Activated CD4-positive, alpha-beta T cell treated with anti-CD3 and anti-CD28 coated beads for 36 hours (primary cell): ENCODE measurements around the gene SPNS2. TPM values are rescaled to one million over a fixed set of nuclear protein-coding genes. Genes with fewer than 3 reads are reported as not detected.

Source experiments
- ATAC-seq: fragments of 200-7000 bp; cut with Tn5 transposase; one replicate; pipeline ENCODE4 v1.10.0; 2021; ENCODE audit warnings: mild to moderate bottlenecking, moderate library complexity
- CTCF ChIA-PET: fragments of 350-600 bp; sonication (Branson Sonifier 250); formaldehyde crosslinking; loops from one replicate; lab custom pipeline; 2021; ENCODE audit warnings: antibody characterized with exemption; lab: Charles Lee
- POLR2A ChIA-PET: fragments of 350-600 bp; sonication (Branson Sonifier 250); formaldehyde crosslinking; loops from one replicate; lab custom pipeline; 2021; ENCODE audit warnings: antibody characterized with exemption, inconsistent platforms; lab: Charles Lee
- DNase-seq: peaks from one replicate; pipeline ENCODE4 v3.0.0-alpha.2; 2020
- H3K27ac Mint-ChIP-seq: one replicate; pipeline ENCODE4 v1.8.0; 2021; ENCODE audit warnings: mixed read lengths
- H3K27me3 Mint-ChIP-seq: one replicate; pipeline ENCODE4 v1.8.0; 2021; ENCODE audit warnings: mixed read lengths
- H3K36me3 Mint-ChIP-seq: one replicate; pipeline ENCODE4 v1.8.0; 2021; ENCODE audit warnings: low read depth, mixed read lengths
- H3K4me1 Mint-ChIP-seq: one replicate; pipeline ENCODE4 v1.8.0; 2021; ENCODE audit warnings: mixed read lengths
- H3K4me3 Mint-ChIP-seq: one replicate; pipeline ENCODE4 v1.8.0; 2021; ENCODE audit warnings: mild to moderate bottlenecking, moderate library complexity, mixed read lengths
- H3K9me3 Mint-ChIP-seq: one replicate; pipeline ENCODE4 v1.8.0; 2021; ENCODE audit warnings: low read depth, mixed read lengths
- intact Hi-C, 2 experiments: fragments of 100-400 bp; cut with DNase I in 1 of 2; cut with micrococcal nuclease in 1 of 2; formaldehyde crosslinking; loops; one replicate each; pipeline versions ENCODE4 v1.14.2 to v1.15.1; 2022 to 2024; cut with DNase I, micrococcal nuclease
- total RNA-seq, 2 experiments: library from RNA; stranded (reverse); gene quantifications; one replicate each; pipeline ENCODE4 v1.2.3, GENCODE V29; 2021

SPNS2 gene
- total RNA-seq, 2 experiments from 2014 or later = 0.07 to 0.37 TPM

DNA sequence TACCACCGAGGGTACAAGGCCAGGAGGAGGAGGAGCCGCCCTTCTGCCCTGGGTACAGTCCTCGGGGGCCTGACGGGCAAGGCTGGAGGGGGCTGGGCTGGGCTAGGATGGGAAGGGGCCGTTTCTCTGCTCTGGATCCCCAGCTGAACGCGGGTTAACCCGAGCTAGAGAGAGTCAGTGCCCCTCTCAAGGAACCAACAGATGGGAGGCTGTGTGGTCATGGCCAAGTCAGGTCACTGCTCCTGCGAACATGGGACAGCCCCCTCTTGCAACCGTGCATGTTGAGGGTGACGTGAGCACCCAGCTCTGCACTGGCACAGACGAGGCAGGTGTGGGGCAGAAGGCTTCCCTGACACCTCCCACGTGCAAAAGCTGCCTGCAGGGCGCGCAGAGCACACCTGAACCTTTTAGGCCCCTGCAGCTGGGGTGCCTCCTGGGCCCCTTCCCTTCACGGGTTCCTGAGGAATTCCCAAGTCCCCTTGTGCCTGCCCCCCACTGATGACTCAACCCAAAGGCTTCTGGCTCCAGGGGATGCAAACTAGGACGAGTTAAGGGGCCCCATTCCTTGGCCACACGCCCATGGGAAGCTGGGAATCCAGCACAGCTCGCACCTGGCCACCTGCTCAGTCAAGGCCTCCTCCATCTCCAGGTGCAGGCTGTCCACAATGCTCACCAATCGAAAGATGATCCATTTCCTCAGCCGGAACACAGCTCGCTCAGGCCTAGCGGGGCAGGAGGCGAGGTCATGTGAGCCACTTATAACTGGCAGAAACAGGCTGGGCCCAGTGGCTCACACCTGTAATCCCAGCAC is 50.2 kb downstream of the SPNS2 start:
- ChIA-PET CTCF (interaction anchor here (0.5 to 1.1 kb wide), 2 partner anchors 18 to 840 kb away, joined by 3 read pairs; no protein-coding TSS in a partner anchor), POLR2A (interaction anchor here (0.6 kb wide), 1 partner anchor 136 kb away, joined by 3 read pairs; no protein-coding TSS in a partner anchor)
- no peak overlapping the region for H3K4me3 Mint-ChIP-seq

GRCh38 chr17:4549781-4550533 is 51.3 kb downstream of the SPNS2 start:
- Mint-ChIP-seq H3K9me3 (no peaks in the 10 kb centered on the region), H3K27ac (no peak overlapping the region), H3K36me3 (peaks cover 42% of the 10 kb centered on the region), H3K27me3 (no peaks in the 10 kb centered on the region), H3K4me1 (peaks cover 12% of the 10 kb centered on the region), H3K4me3 (no peak overlapping the region)
- intact Hi-C loops = no loop called here
- ChIA-PET POLR2A (interaction anchor here (0.6 kb wide), 1 partner anchor 137 kb away, joined by 3 read pairs; no protein-coding TSS in a partner anchor), CTCF (interaction anchor here (0.8 to 1.1 kb wide), 3 partner anchors 17 to 129 kb away, joined by 3 read pairs; no protein-coding TSS in a partner anchor)
- DNase-seq = no peak
- no peak for ATAC-seq

More for the DNA sequence above, 50.2 kb downstream of the SPNS2 start:
- no peak for DNase-seq
- no peaks in the 10 kb centered on the region for H3K27me3 Mint-ChIP-seq
- H3K27ac Mint-ChIP-seq = no peak overlapping the region
- peaks cover 34% of the 10 kb centered on the region for H3K36me3 Mint-ChIP-seq
- no peak for ATAC-seq
- H3K4me1 Mint-ChIP-seq = peaks cover 7% of the 10 kb centered on the region
- H3K9me3 Mint-ChIP-seq = no peaks in the 10 kb centered on the region
- intact Hi-C loops = no loop called here

DNA sequence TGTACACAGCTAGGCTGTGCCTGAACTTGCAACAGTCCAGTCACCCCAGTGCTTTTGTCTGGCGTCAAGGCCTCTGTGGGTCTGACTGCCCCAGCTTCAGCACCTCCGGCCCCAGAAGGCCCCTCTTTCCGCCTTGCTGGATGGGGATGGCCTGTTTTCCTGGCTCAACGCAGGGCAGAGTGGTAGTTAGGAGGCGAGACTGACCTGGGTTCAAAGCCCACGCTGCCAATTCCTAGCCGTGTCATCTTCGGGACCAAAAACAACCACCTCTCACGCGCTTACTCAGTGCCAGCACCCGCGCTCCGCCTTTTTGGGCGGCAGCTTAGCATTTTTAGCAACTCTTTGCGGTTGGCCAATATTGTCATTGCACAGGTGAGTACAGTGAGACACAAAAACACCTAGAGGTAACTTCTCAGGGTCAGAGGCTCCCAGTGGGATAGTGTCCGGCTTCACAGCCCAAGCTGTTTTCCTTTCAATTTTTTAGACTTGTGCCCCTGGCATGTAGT is 51.9 kb downstream of the SPNS2 start:
- H3K9me3 Mint-ChIP-seq = no peaks in the 10 kb centered on the region
- DNase-seq (no peak), ATAC-seq (no peak)
- intact Hi-C loops = no loop called here
- H3K4me1 Mint-ChIP-seq = peaks cover 14% of the 10 kb centered on the region
- ChIA-PET CTCF (interaction anchor here (0.8 to 1.1 kb wide), 2 partner anchors 17 to 130 kb away, joined by 3 read pairs; no protein-coding TSS in a partner anchor), POLR2A (no interaction called here)
- no peak overlapping the region for H3K27ac Mint-ChIP-seq
- H3K36me3 Mint-ChIP-seq = peaks cover 45% of the 10 kb centered on the region
- no peaks in the 10 kb centered on the region for H3K27me3 Mint-ChIP-seq
- H3K4me3 Mint-ChIP-seq = no peak overlapping the region

- ChIA-PET CTCF (interaction anchor here (0.8 to 1.1 kb wide), 4 partner anchors 11 to 130 kb away, joined by 3 to 4 read pairs (median 3); no protein-coding TSS in a partner anchor), POLR2A (interaction anchor here (0.6 to 1.4 kb wide), 2 partner anchors 12 to 14 kb away, joined by 3 read pairs; no protein-coding TSS in a partner anchor)
- H3K27ac Mint-ChIP-seq = peak overlapping the region; percentile 55
- DNase-seq (peak; percentile 43), ATAC-seq (no peak)
- H3K36me3 Mint-ChIP-seq = peaks cover 45% of the 10 kb centered on the region
- no peaks in the 10 kb centered on the region for H3K9me3 Mint-ChIP-seq
- intact Hi-C loops = no loop called here
- H3K4me1 Mint-ChIP-seq = peaks cover 19% of the 10 kb centered on the region
- H3K4me3 Mint-ChIP-seq = no peak overlapping the region
- no peaks in the 10 kb centered on the region for H3K27me3 Mint-ChIP-seq
Observed at GRCh38 chr17:4551141-4551540, 52.5 kb downstream of the SPNS2 start.

- Mint-ChIP-seq H3K4me1 (peaks cover 21% of the 10 kb centered on the region), H3K36me3 (peaks cover 38% of the 10 kb centered on the region), H3K27me3 (no peaks in the 10 kb centered on the region), H3K4me3 (no peak overlapping the region), H3K27ac (no peak overlapping the region), H3K9me3 (no peaks in the 10 kb centered on the region)
- intact Hi-C loops = no loop called here
- ATAC-seq = no peak
- POLR2A ChIA-PET = interaction anchor here (1.4 kb wide), 1 partner anchor 11 kb away, joined by 3 read pairs; no protein-coding TSS in a partner anchor
- no peak for DNase-seq
- CTCF ChIA-PET = interaction anchor here (0.7 to 1.0 kb wide), 4 partner anchors 11 to 94 kb away, joined by 3 to 5 read pairs (median 4); no protein-coding TSS in a partner anchor
Observed at GRCh38 chr17:4551796-4552525, 53.3 kb downstream of the SPNS2 start.

DNA sequence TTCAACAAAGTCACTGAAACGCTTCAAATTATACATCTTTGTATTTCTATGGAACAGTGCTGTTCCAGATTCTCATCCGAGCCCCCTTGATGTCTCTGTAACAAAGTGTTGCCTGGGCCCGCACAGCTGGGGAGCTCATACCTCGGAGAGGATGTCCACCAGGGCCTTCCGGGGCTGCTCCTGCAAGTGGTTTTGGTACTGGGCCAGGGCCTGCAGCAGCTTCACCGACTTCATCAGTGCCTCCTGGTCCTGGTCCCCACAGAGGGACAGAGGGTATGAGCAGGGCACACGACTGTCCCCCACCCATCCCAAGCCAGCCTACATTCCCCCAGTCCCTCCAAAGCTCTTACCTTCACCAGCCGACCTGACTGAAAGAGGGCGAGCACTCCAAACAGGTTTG is 55.0 kb downstream of the SPNS2 start:
- Mint-ChIP-seq H3K9me3 (no peaks in the 10 kb centered on the region), H3K27ac (no peak overlapping the region), H3K36me3 (peaks cover 36% of the 10 kb centered on the region), H3K4me3 (peak overlapping the region; percentile 93), H3K4me1 (peaks cover 21% of the 10 kb centered on the region), H3K27me3 (no peaks in the 10 kb centered on the region)
- ChIA-PET POLR2A (interaction anchor here (1.4 kb wide), 1 partner anchor 11 kb away, joined by 3 read pairs; no protein-coding TSS in a partner anchor), CTCF (interaction anchor here (1.8 to 2.3 kb wide), 3 partner anchors 10 to 13 kb away, joined by 5 to 8 read pairs (median 7); no protein-coding TSS in a partner anchor)
- ATAC-seq (no peak), DNase-seq (no peak)
- intact Hi-C loops = no loop called here

- H3K27me3 Mint-ChIP-seq = no peaks in the 10 kb centered on the region
- peaks cover 33% of the 10 kb centered on the region for H3K36me3 Mint-ChIP-seq
- ATAC-seq (peak; percentile 5), DNase-seq (no peak)
- peak overlapping the region; percentile 96 for H3K27ac Mint-ChIP-seq
- POLR2A ChIA-PET = interaction anchor here (0.9 to 1.4 kb wide), 3 partner anchors 12 to 19 kb away, joined by 3 to 4 read pairs (median 3); no protein-coding TSS in a partner anchor
- H3K4me3 Mint-ChIP-seq = peak overlapping the region; percentile 93
- intact Hi-C loops = no loop called here
- H3K4me1 Mint-ChIP-seq = peaks cover 21% of the 10 kb centered on the region
- CTCF ChIA-PET = interaction anchor here (0.6 to 2.3 kb wide), 5 partner anchors 9 to 18 kb away, joined by 3 to 11 read pairs (median 7); no protein-coding TSS in a partner anchor
- H3K9me3 Mint-ChIP-seq = no peaks in the 10 kb centered on the region
Observed at GRCh38 chr17:4554441-4554996, 55.8 kb downstream of the SPNS2 start.

- Mint-ChIP-seq H3K27ac (peak within 1 kb of the TSS; percentile 96), H3K36me3 (peaks cover 33% of the 10 kb centered on the region), H3K4me3 (peak within 1 kb of the TSS; percentile 93), H3K9me3 (no peaks in the 10 kb centered on the region), H3K4me1 (peaks cover 21% of the 10 kb centered on the region), H3K27me3 (no peaks in the 10 kb centered on the region)
- CTCF ChIA-PET = interaction anchor here (0.6 to 2.3 kb wide), 6 partner anchors 10 to 242 kb away, joined by 3 to 11 read pairs (median 4); no protein-coding TSS in a partner anchor
- POLR2A ChIA-PET = interaction anchor here (0.6 to 1.0 kb wide), 4 partner anchors 8 to 22 kb away, joined by 3 to 5 read pairs (median 4); no protein-coding TSS in a partner anchor
- intact Hi-C loops = loop anchor here (1.0 to 5.0 kb wide), 5 partner anchors 8 to 412 kb away; partner anchors contain the start of genes ANKFY1 (in 1 of the 2), CYB5D2 (in 1 of the 2), PELP1 (in 1 of the 2) and UBE2G1 (in 1 of the 2)
- DNase-seq (peak; percentile 99), ATAC-seq (peak; percentile 97)
Observed at GRCh38 chr17:4554997-4555799, 56.5 kb downstream of the SPNS2 start, which contains the start of gene MYBBP1A. Gene MYBBP1A, minus strand, starts transcription at chr17:4555384. Its CDS starts 60 bp downstream, at chr17:4555324.
